Measurements from ENCODE around the gene GNA14.
"Not testable (repeated sequence)": the region's sequence is repeated elsewhere in the genome, so short reads cannot be mapped to it uniquely, and the experiment has no call there.

GNA14 gene

DNA sequence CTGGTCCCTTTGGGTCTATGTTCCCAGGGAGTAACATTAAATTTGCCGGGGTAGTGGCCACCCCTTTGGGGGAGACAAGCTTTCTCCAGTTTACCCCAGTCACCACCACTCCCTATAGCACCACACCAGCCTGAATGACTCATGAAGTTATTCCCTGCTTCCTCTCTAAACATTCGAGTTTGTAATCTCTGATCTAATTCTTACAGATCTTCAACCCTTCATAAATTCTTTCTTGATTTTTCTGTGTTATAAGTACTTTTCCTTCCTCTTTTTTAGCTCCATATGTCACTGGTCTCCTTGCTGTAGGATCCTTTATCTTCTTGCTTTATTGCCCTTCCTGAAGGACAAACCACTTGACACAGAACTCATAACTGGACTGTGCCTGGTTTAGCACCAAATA is 55.6 kb downstream of the GNA14 start:
- H3K4me3 ChIP-seq (ENCODE audit: low read depth, low read length), result no peak overlapping the region

DNA sequence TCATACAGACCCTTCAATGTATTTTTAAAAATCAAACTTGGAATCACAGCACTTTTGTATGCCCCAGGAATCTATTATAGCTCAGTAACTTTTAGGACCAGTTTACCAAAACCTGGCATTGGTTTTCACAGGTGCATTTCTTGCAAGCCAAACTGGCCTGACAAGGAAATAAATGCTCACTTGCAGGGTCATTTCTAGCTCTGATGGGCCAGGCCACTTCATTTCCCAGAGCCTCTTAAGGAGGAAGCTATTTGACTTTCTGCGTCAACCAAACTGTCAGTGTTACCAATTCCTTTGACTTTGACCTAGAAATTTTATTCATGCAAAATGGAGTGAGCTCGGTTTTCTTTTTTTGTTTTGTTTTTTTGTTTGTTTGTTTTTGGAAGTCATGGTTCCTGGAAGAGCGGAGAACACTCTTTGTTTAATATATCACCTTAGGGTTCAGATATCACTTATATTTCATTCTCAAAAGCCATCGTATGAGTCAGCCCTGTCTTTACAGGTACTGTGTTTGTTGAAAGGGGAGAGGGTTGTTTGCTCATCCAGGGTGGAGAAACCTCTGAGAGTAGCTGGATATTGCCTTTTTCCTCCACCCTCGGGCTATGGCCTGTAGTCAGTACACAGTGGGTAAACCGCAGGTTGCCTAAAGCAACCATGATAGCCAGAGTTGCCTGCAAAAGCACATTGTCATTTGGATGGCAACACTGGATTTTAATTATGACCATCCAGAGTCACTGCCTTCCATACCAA is 58.9 kb downstream of the GNA14 start:
- no peak overlapping the region for H3K4me3 ChIP-seq (ENCODE audit: low read depth, low read length)

- H3K4me3 ChIP-seq (ENCODE audit: low read depth, low read length), result no peak overlapping the region
Measured at GRCh38 chr9:77588271-77588937, 59.7 kb downstream of the GNA14 start.

- no peak overlapping the region for H3K4me3 ChIP-seq (ENCODE audit: low read depth, low read length)
Measured at GRCh38 chr9:77587851-77588250, 60.3 kb downstream of the GNA14 start.

GRCh38 chr9:77587042-77587441 is 61.1 kb downstream of the GNA14 start:
- H3K4me3 ChIP-seq (ENCODE audit: low read depth, low read length), result no peak overlapping the region

GRCh38 chr9:77586591-77586990 is 61.5 kb downstream of the GNA14 start:
- no peak overlapping the region for H3K4me3 ChIP-seq (ENCODE audit: low read depth, low read length)

- H3K4me3 ChIP-seq (ENCODE audit: low read depth, low read length), result no peak overlapping the region
Measured at GRCh38 chr9:77585335-77585786, 62.8 kb downstream of the GNA14 start.

DNA sequence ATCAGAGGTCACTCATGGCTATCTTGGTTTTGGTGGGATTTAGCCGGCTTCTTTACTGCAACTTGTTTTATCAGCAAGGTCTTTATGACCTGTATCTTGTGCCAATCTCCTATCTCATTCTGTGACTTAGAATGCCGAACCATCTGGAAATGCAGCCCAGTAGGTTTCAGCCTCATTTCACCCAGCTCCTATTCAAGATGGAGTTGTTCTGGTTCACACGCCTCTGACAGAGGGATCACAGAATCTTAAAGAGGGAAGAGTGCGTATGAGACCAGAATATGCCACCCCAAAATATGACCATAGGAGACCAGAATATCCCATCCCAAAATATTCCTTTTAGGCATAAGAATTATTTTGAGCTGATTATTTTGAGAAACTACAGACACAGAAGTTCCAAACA is 63.2 kb downstream of the GNA14 start:
- not testable (repeated sequence) for H3K4me3 ChIP-seq (ENCODE audit: low read depth, low read length)

DNA sequence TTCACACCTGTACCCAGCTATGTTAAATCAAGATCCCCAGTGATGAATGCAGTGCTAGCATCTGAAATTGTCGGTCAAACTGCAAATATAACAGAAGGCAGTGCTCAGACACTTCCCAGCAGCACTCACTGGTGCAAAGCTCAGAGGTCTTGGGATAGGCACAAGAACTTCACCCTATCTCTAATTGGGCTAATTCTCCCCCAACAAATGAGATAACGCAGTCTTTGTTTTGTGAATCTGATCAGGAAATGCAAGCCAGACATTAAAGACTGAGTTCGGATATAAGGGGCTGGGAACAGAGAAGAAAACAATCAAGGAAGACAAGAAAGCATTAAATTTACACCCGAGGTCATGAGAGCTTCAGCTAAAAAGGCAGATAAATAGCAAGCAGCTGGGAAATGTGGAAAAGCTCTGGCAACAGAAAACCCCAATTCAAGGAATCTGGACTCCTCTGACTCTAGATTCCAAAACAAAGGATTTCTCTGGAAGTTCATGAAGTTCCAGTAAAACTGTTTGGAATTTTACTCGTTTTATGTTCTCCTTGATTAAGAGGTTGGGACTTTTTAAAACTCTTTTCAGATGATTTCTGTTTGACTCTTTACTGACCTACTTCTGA is 65.1 kb downstream of the GNA14 start:
- no peak overlapping the region for H3K4me3 ChIP-seq (ENCODE audit: low read depth, low read length)

DNA sequence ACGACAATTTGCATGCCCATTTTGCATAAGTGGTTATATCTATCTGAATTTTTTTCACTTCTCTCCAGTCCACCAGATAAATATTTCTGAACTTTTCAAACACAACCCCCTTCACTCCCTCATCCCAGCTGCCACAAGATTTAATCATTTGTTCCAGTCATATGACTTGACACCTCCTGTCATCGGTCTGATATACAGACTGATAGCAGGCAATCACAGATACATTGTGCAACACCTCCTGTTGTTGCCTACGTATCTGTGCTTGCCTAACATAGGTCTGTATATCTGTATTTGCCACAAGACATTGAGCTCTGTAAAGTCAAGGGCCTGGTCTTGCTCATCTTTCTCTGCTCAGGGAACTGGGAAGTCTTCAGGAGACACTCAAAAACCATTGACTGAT is 65.6 kb downstream of the GNA14 start:
- no peak overlapping the region for H3K4me3 ChIP-seq (ENCODE audit: low read depth, low read length)

GRCh38 chr9:77575785-77576184 is 72.3 kb downstream of the GNA14 start:
- no peak overlapping the region for H3K4me3 ChIP-seq (ENCODE audit: low read depth, low read length)

DNA sequence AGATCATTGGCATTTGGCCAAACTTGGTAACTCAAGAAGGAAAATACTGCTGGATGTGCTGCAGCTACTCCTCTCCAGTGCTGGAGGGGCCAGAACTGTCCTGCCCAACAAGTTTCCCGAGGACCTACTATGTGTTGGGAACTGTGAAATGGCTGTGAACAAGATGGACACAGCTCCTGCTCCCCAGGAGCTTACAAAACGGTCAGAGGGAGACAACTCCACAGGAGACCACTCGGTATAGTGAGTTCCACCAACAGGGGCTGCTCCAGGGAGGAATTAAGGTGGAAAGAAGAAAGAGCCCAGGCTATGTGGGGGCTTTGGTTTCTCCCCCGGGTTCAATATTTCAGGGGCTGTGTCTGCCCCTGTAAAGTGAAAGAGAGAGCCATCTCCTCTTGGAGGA is 78.8 kb downstream of the GNA14 start:
- no peak overlapping the region for H3K4me3 ChIP-seq (ENCODE audit: low read depth, low read length)

GRCh38 chr9:77563174-77563573 is 84.9 kb downstream of the GNA14 start:
- no peak overlapping the region for H3K4me3 ChIP-seq (ENCODE audit: low read depth, low read length)

DNA sequence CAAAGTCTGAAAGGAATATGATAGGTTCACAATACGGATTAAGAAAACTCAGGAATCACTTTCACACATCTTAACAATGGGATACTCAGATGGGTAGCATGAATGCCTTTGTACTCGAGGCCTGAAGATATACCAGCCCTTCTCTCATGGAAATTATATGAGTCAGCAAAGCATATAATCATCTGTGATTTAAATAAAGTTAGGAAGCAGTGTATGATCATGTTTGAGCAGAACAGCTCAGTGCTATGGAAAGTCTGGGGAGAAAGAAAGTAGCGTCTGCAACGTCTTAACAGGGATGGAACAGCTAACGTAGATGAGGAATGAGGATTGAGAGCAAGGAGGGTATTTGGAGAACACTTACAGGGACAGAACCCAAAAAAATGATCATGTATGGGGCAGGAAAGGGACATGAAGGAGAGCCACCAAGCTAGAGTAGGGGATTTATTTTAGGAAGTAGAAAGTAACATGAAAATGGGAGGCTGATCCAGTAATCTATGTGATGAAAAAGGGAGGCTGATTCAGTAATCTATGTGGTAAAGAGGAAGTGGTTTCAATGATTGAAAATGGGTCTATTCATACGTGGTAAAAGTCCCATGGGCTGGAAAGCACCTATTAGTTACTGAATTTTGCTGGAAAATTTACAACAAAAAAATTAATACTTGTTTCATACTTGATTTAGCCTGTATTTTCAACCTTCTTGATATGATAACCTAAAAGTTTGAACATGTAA is 85.9 kb downstream of the GNA14 start:
- H3K4me3 ChIP-seq (ENCODE audit: low read depth, low read length), result no peak overlapping the region

GRCh38 chr9:77561331-77562018 is 86.6 kb downstream of the GNA14 start:
- H3K4me3 ChIP-seq (ENCODE audit: low read depth, low read length), result no peak overlapping the region

- no peak overlapping the region for H3K4me3 ChIP-seq (ENCODE audit: low read depth, low read length)
Measured at GRCh38 chr9:77556396-77556795, 91.7 kb downstream of the GNA14 start.

- no peak overlapping the region for H3K4me3 ChIP-seq (ENCODE audit: low read depth, low read length)
Measured at GRCh38 chr9:77554586-77555105, 93.5 kb downstream of the GNA14 start.

DNA sequence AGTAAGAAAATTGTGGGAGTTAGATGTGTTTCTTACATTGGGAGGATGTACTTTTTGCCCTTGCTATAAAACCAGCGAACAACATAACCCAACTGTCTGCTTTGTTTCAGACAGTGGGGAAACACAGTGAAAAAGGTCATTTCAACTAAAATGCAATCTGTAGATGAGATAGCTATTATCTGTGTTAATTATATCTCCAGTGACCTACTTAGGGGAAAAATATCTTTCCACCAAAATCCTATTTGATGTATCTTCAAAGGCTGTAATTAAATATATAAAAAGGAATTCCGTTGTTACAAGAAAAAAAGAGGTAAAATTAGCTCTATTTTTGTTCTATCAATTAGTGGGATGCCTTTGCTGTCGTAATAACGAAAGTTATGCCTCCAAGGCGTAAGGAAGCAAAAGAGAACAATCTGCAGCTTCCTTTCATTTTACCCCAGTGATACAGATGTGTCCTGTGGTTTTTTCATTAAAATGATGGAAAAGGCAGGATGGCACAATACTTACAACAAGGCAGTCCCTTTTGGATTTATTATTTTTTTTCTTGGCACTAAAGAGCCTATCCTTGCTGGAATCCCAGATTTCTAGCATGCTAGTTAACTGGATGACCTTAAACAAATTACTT is 100.9 kb downstream of the GNA14 start:
- H3K4me3 ChIP-seq (ENCODE audit: low read depth, low read length), result no peak overlapping the region

DNA sequence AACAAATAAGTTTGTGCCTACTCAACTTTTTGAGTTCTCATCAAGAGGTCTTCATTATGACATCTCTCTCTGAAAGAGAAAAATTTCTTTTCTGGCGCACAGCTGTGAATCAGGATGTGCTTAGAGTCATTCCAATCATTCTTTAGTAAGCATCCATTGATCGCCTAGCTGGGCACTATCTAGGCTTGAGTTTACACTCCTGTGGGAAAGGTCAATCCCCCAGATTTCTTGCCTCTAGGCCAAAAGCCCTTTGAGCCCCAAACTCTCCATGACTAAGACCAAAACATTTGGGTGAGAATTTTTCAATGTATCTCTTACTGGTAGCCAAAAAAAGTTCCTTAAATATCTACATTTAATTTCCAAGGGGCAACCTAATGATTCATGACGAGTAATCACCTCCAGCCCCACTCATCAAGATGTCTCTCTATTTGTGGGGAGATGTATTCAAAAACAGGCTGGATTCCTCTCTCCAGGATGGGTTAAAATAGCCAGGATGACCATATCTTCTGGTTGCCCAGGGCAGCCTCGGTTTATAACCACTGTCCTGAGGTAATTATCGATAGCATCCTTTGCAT is 101.7 kb downstream of the GNA14 start:
- H3K4me3 ChIP-seq (ENCODE audit: low read depth, low read length), result no peak overlapping the region

DNA sequence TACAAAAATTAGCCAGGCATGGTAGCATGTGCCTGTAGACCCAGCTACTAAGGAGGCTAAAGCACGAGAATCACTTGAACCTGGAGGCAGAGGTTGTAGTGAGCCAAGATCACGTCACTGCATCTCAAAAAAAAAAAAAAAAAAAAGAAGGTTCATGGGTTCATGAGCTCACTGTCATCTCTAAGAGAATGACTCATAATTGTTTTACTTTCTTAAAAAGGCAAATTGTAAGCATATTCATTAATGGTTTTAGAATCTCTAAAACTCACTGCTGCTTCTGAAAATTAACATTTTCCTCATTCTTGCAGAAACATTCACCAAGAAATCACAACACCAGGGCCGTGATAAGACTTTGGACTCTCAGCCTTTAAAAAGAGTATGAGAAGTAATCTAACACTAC is 103.6 kb downstream of the GNA14 start:
- H3K4me3 ChIP-seq (ENCODE audit: low read depth, low read length), result no peak overlapping the region

Measured in iPS-11a (cell line).